Measurements from ENCODE around the gene LEP.

GRCh38 chr7:128203710-128204214 lies 37.3 kb upstream of the LEP start:
- TF ChIP-seq CTCF (IDR thresholded peaks at IDR 0.05) (no peak), ZFX (IDR thresholded peaks at IDR 0.05; ENCODE audit: borderline replicate concordance) (no peak)
